Stimulated activated CD8-positive, alpha-beta memory T cell treated with anti-CD3 and anti-CD28 coated beads, Interleukin-7, amount 100 ng/mL, for 4 hours (primary cell): ENCODE data around the gene INTS15.

Experiments
- DNase-seq, 2 donors: peaks; one replicate each; pipeline ENCODE4 v3.0.0-alpha.2; 2020; ENCODE audit warnings: low read depth in 2 of 2

INTS15 gene

GRCh38 chr7:6589829-6590644, at the start of gene INTS15:
TSS of gene INTS15 (plus strand) at chr7:6590021. CDS start at chr7:6590284, 263 bp downstream.
- peak; percentile 52 to 79 for DNase-seq

GRCh38 chr7:6542368-6542767, 47.5 kb upstream of the INTS15 start:
- no peak for DNase-seq

GRCh38 chr7:6545398-6546126, 44.3 kb upstream of the INTS15 start:
- no peak for DNase-seq

- no peak for DNase-seq
Measured at GRCh38 chr7:6546498-6547251, 43.1 kb upstream of the INTS15 start.

GRCh38 chr7:6547400-6547799, 42.4 kb upstream of the INTS15 start:
- DNase-seq = no peak

- no peak for DNase-seq
Measured at GRCh38 chr7:6551016-6551511, 38.8 kb upstream of the INTS15 start, which contains the start of gene GRID2IP. TSS of gene GRID2IP (minus strand) at chr7:6551461. CDS start at chr7:6551436, 25 bp downstream.

- no peak for DNase-seq
Measured at GRCh38 chr7:6553448-6554044, 36.3 kb upstream of the INTS15 start.

- no peak for DNase-seq
Measured at GRCh38 chr7:6554848-6555247, 35.0 kb upstream of the INTS15 start.

- DNase-seq = no peak
Measured at GRCh38 chr7:6556196-6556595, 33.6 kb upstream of the INTS15 start.

- DNase-seq = no peak
Measured at GRCh38 chr7:6558837-6559236, 31.0 kb upstream of the INTS15 start.

GRCh38 chr7:6559896-6560295, 29.9 kb upstream of the INTS15 start:
- no peak for DNase-seq

GRCh38 chr7:6562106-6562505, 27.7 kb upstream of the INTS15 start:
- no peak for DNase-seq

GRCh38 chr7:6563936-6564770, 25.7 kb upstream of the INTS15 start:
- DNase-seq = no peak

GRCh38 chr7:6565655-6566054, 24.2 kb upstream of the INTS15 start:
- no peak for DNase-seq

- no peak for DNase-seq
Measured at GRCh38 chr7:6567886-6568285, 21.9 kb upstream of the INTS15 start.

GRCh38 chr7:6571160-6571779, 18.6 kb upstream of the INTS15 start:
- DNase-seq = no peak

GRCh38 chr7:6575281-6576023, 14.4 kb upstream of the INTS15 start:
- DNase-seq = no peak

- DNase-seq = no peak
Measured at GRCh38 chr7:6576024-6576866, 13.6 kb upstream of the INTS15 start.
